Activated CD4-positive, alpha-beta T cell treated with anti-CD3 and anti-CD28 coated beads for 1 hour (primary cell): ENCODE results near the gene TCF7L2.

ENCODE experiments used
- DNase-seq: peaks from one replicate; pipeline ENCODE4 v3.0.0-alpha.2; 2020

The TCF7L2 gene

DNA sequence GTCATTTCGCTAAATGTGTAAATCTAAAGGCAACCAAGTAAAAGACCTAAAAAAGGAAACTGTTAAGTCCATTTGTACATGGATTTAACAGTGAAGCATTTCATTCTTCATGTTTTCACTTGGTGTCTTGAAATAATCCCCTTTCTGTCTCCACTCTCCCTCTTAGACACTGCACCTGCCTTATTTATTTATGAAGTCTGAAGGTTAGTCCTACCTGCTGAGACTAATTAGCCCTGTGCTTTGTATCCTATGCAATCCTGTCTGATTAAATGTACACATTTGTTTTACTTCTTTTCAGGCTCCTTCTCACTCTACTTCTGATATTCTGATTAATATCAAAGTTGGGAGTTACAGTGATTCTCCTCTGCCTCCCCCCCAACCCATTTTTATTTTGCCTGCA, 1.9 kb upstream of the TCF7L2 start:
- no peak for DNase-seq

DNA sequence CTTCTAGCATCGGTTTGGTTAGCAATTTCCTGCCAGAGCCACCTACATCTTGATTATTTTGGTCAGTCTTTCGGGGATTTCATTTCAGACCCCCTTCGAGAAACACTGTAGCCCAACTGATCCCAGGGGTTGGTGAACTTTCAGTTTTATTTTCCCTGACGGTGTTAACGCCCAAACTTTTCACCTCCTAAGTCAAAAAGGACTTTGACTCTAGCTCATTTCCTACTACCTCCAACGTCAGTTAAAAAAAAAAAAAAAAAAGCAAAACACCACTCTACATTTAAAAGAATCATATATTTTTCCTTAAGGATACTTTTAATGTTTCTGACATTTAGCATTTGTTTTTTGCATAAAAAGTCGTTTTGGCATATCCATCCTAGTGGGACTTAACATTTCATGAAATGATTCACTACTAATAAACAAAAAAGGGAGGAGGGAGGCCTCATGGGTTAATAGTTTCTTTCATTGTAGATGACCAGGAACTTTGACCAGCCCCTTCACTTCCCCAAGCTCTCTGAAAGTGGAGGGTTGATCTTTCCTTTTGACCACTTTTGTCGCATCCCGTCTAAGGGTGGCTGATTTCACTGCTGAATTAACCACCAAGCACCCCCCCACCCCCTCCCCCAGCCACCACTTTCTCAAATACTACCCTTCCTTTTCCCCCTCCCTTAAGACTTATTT, 764 bp upstream of the TCF7L2 start:
- DNase-seq = no peak

DNA sequence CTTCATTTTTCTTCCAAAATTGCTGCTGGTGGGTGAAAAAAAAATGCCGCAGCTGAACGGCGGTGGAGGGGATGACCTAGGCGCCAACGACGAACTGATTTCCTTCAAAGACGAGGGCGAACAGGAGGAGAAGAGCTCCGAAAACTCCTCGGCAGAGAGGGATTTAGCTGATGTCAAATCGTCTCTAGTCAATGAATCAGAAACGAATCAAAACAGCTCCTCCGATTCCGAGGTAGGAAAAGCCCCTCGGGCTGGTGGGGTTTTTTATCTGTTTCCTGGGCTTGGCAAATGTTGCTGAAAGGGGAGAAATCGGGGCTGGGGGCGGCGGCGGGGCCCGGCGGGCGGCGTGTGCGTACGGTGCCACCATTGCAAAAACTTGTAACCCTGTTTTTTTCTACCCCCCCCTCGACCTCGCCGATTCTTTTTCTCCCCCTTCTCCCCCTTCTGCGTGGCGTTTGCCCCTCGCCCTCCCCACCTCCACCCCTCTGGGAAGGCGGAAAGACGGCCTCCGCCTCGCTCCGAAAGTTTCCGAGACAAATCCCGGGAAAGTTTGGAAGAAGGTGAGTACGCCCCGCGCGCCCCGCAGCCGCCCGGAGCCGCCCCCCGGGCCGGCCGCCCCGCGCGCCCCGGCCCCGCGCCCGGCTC, 789 bp downstream of the TCF7L2 start:
- DNase-seq = no peak

DNA sequence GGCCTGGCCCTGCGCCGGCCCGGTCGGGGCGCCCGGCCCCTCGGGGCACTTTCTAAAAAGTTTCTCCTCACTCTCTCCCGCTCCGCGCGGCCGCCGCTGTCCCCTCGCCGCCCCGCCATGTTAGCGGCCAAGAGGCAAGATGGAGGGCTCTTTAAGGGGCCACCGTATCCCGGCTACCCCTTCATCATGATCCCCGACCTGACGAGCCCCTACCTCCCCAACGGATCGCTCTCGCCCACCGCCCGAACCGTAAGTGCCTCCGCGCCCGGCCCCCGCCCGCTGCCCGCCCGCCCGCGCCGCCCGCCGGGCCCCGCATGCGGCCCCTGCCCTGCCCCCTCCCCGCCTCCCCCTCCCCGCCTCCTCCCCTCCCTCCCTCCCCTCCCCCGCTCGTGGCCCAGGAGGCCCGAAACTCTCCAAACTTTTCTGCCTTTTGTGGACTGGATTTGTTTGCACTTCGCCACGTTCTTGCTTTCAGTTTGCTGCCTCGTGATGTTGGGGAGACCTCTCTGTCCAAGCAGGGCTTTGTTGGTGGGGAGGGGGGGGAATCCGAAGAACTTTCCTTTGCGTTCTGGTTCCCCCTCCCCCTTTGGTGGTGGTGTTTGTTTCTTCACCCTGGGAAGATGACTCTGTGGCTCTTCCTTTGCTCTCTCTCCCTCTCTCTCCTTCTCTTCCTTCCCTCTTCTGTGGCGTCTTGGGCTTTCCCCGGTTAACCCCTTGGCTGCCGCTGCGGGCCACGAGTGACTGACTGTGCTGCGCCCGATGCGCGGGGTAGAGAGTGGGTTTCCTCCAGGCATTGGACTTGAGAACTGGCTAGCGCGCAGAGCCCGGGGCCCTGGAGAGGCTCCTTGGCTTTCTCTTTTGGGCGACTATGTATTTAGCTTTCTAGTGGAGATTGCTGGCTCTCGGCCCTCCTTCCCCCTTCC, 1.6 kb downstream of the TCF7L2 start:
- DNase-seq = peak; percentile 13

DNA sequence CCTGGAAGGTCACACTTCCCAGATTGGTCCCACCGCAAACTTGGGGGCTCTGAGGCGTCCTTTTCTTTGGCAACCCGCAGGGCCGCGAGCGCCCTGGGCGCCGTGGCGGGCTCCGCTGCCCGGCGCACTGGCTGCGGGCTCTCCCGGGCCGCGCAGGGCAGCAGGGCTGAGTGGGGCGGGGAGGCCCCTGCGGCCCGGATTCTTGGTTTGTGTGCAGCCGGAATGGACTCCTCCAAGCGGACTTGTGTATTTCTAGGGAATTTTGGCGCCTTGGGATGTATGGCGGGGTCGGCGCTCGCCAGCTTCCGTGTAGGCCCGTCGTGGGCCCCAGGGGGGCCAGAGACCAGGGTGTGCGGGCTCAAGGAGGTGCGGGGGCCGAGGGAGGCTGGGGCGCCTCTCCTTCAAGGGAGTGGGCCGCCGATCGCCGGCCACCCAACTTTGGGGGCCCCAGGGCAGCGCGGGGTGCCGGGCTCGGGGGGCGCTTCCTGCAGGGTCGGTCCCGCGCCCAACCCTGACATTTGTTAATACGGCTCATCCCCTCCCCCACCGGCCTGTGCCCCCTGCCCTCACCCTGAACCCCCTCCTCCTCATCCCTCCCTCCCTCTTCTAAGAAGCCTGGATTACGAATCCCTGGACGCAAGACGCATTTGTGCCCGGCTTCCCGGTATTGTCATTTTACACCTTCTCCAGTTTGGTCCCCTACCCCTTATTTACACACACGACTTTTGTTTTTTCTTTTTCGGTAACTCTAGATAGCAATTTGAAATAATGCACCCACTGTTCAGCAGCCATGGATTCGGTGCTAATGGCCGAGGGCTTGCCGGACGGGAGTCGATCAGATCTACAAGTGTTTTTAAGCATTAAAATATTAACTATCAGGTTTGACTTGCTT, 2.5 kb downstream of the TCF7L2 start:
- DNase-seq = no peak

DNA sequence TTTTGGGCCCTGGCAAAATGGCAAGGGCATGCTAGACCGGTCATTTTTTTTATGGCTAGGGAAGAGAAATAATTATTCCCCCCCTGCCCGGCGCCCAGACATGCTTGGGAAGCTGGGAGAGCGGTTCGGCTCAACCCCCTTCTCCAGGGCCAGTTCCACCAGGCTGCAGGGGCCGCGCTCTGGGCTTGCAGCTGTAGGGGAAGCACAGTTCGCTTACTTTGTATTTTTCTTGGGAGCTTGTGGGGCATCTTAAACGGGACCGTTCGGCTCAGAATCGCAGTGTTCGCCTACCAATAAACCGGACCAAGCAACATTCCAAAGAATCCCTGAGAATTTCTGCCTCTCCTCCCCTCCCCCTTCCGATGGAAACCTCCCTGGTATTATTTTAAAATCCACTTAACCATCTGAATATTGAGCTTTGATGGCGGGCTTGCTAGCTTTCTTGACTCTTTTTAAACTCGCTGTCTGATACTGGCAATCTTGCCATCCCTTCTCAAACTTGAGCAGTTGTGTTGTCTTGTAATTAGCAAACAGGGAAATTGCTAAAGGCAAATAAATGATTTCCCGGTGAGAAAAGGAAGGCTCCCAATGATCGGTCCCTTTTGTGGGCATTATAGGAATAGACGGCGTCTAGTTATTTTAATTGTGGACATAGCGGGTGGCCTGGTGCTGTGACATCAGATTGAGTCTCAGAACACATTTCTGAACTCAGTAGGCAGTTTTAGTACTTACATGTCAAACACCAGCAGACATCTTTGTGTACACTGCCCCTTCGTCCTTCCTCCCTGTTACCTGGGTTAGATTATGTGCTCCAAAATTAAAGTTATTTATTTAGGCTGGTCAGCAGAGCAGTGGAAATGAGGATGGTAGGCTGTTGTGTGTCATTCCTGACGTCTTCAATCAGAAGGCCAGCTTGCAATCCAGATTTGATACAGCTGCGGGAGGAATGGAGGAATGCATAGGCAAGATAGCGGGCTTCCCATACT, 3.4 kb downstream of the TCF7L2 start:
- DNase-seq = no peak

DNA sequence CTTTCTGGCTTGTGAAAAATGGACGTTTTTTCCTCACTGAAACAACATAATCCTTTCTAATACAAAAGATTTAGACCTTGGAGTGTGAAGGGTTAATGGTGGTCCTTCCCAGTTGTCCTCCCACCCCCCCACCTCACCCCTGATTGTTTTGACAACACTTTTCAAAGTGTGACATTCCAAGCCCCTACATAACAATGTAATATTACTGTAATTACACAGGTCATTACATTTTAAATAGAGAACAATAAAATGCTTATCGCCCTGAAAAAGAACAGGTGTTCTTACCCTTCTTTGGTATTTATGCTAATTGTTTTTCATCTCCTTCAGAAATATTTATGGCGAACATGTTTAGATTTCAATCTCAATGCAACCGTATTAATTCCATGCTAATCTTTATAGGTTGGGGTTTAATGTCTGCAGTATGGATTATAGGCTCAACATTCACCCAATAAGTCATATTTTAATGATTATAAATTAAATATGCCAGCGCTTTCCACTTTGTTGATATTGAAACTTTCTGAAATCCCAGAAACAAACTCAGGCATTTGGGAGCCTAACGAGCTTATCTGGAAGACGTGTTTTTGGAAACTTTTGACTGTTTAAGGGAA, 5.0 kb downstream of the TCF7L2 start:
- DNase-seq = no peak

DNA sequence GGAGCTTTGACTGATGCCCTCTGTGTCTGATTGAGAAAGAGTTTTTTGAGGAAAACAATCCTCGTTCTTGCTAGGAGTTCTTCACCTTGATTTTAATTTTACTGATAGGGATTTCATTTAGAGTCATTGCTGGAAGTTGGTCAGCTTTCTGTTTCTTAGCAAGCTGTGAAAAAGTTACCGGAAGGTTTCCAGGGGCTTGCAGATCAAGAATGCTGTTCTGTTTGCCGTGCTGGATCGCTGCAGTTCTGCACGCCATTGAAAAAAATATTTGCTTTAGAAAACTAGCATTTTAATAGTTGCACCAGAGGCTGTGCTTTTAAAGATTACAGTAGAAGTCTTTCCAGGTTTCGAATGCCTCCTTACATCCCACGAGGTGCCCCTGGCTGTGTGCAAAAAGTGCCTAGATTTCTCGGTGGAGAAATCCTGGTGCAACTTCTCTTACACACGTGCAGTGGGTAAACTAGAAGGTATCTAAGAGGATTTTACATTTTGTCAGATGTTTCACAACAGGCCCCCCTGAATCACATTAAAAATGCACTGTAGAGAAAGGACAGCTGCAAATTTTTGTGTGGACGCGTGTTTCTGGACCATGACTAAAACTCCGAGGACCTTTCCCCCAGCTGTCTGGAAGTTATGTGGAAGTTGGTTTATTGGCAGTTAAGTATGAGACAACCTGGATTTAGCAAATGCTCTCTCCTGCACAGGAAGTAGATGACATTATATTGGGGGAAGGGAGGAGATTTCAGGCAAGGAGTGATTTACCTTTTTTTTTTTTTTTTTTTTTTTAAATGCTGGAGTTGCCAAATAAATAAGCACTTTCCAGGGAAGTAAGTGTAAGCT, 5.8 kb downstream of the TCF7L2 start:
- no peak for DNase-seq

DNA sequence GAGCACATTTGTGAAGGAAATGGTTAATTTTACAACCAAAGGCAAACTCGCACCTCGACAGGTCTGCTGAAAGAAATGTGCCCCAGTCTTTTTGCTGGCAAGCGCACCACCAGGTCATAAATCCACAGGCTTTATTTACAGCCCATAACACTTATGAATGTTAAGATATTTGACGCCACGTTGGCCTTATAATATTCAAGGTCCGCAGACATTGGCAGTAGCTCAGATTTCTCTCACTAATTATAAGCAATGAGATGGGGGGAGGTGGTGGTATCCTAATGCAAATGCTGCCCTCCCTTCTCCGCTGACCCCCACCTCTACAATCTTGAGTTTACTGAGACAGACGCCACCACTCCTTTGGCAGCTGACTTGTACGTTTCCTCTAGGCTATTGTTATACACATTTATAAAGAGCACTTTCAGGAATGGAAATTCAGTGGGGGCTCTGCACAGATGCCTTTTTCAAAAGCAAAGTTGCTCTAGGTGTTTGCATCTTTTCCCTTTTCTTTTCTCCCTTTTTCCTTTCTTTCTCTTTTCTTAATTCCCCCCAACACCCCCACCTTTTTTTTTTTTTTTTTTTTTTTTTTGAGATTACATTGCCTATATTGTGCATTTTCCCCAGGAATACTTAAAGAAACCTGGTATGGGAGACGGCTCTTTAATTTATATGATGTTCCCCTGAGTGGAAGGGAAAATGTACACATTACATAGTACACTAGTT, 6.7 kb downstream of the TCF7L2 start:
- no peak for DNase-seq

DNA sequence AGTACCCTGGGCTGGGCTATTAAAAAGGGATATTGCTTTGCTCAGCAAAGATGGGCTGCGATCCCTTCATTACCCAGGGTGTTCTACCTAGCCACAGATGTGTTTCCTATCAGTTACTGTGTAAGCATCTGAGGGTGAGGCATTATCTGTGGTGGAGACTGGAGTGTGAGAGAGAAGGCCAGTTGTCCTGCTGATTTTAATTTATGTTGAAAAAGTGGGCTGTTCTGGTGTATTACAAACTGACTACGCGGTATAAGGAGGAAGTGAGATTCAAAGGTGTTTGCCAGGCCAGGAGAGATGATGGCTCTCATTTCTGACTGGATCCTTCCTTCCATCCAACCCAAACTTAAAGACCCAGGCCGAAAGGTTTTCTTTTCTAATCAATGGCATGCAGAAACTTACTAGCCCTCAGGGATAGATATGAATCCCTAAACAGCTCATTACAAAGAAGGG, 7.6 kb downstream of the TCF7L2 start:
- DNase-seq = no peak

DNA sequence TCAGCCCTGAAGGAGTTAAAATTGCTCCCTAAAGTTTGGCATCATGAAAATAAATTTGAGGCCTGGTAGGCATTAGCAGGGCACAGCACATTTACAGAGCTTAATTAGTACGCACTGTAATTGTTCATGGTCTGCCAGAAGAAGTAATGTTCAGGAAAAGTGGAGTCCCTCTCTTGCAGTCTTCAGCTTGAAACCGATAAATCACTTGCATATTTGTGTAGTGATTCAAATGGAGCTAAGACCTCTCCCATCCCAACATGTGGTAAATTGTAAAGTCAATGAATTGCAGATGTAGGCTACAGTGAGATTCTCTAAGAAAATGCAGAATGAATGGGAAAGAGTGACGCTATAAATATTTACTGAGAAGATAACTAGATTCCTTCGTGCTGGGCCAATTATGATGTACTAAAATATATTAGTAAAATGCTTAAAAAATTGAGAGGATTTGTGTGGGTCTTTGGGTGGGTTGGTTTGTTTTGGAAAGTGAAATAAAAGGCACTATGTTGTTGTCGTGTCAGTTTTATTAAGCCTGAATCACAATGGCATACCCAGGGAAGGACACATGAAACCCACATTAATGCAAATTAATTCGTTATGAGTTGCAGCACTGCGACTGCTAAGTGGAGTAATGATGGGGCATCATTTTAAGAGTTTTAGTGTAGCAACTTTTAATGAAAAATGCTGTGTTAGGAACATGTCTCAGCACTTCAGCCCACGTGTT, 8.4 kb downstream of the TCF7L2 start:
- DNase-seq = no peak

DNA sequence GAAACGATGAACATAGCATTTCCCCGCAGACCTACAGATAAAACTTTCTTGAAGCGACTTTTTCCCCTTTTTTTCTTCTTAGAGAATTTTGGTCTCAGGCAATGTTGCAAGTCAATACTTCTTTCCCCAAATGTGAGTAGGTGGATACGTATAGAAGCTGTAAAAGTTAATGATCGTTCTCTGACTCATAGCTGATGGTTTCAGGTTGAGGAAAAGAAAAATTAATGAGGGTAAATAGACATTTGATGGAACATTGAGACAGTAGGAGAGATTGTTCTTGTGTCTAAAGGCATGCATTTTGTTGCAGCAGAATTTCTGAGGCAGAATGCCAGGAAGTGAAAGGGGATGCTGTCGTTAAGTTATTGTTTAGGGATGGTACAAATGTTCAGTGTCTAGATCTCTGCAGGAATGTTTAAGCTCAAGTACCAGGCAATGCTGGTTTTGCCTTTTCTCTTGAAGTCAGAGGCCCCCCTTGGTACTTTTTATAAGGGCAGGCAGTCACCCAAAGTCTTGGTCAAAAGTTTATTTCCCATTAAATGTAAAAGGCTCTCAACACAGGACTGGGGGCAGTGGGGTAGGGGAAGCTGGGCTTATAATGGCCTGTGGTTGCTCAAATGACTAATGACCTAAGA, 9.3 kb downstream of the TCF7L2 start:
- no peak for DNase-seq

DNA sequence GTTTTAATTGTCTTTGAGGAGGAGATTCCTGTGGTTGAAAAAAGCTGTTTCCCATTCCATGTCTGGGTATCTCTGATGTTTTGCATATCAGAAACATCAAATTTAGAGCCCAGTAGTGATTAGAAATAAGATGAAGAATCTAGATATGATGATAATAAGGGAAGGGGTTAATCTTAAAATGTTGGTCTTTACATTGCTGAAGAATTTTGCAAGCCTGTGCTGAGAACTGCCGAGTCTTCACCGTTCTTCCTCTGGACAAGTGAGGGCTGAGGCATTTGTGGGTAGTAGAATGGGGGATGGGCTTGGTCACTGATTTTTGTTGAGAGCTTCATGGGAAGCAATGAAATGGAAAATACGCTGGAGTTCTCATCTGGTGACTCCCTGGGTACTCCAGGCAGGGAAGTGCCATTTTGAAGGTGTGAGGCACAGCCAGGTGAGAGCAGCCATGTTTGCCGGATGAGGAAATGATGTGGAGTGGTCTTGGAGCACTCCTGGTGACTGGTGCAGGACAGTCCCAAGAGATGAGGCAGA, 10.2 kb downstream of the TCF7L2 start:
- DNase-seq = no peak

DNA sequence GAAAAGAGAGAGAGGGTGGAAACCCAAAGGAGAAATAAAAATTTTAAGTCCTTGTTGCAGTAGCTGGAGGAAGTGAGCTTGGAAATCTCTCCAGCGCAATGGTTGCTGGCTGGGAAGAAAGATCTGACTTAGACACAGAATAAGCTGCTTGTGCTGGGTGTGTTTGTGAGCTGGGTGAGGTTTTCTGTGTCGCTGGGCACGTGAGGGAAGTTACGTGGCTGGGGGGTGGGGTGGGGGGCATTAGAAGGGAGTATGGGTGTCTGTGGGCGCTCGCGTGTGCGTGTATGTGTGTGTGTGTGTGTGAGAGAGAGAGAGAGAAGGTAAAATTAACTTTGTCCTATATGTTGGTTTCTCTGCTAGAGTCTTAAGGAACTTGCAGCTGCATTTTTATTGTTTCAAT, 11.6 kb downstream of the TCF7L2 start:
- no peak for DNase-seq

DNA sequence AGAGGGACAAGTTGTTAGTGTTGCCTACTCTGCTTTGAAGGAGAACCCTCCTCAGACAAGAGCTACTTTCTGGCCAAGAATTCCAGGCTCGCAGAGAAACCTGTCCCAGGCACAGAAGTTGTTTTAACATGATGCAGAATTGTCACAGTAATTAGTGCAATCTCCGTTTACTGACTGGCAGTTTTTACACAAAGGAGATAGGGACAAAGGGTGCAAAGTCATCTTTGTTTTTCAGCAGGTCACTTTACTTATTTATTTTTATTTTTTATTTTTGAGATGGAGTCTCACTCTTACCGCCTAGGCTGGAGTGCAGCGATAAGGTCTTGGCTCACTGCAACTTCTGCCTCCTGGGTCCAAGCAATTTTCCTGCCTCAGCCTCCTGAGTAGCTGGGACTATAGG, 12.3 kb downstream of the TCF7L2 start:
- DNase-seq = no peak

DNA sequence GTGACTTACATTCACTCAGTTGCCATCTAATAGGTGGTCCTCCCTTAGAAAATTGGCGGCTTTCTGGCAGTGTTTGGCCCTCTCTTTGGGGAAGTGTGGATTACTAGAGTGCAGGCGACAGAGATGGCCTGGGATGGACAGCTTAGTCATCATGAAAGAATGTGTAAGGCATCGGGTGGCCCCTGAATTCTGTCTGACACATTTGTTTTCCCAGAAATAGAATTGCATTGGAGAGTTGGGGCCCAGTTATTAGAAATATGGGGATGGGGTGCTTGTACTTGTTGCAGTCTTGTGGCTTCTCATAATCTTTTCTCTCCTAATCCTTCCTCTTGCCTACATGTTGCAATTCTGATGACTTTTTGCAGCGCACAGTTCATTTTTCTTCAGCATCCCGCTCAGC, 13.8 kb downstream of the TCF7L2 start:
- no peak for DNase-seq

DNA sequence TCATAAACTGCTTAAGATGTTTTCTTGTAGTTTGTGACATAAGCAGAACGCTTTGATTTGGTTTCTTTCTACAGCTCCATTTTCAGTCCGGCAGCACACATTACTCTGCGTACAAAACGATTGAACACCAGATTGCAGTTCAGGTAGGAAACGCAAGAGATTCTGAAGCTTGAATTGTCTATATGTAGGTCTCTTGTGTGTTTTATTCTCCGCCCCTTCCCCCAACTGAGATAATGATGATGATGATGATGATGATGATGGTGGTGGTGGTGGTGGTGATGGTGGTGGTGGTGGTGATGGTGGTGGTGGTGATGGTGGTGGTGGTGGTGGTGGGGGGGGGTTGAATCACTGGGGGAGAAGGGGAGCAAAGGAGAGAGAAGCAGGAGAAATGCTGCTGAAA, 14.4 kb downstream of the TCF7L2 start:
- no peak for DNase-seq
